Body of pancreas (tissue), 4 donors: ENCODE measurements around the gene VPS18. TPM values are rescaled to one million over a fixed set of nuclear protein-coding genes. Genes with fewer than 3 reads are reported as not detected.

Experiments
- ATAC-seq: fragments of 150-250 bp; one replicate; pipeline ENCODE4 v1.9.1; 2016
- DNase-seq, 4 donors: peaks; one replicate each; pipeline ENCODE4 v3.0.0-alpha.2; 2019
- H3K27ac ChIP-seq, 4 donors: fragments of 200-600 bp; sonication (generic); 1 replicate in 3 of 4; 2 replicates in 1 of 4; pipeline versions ENCODE4 v1.5.1 to v1.6.1; 2016 to 2019; ENCODE audit warnings: mild to moderate bottlenecking in 1 of 4, mixed read lengths in 1 of 4, moderate library complexity in 1 of 4
- H3K27me3 ChIP-seq, 2 donors: fragments of 200-600 bp; sonication (generic); one replicate each; pipeline ENCODE4 v1.6.0; 2016; ENCODE audit warnings: mild to moderate bottlenecking in 1 of 2
- H3K36me3 ChIP-seq, 2 donors: fragments of 200-600 bp; sonication (generic); replicated peaks in 1 of 2; 2 replicates each; pipeline ENCODE4 v1.5.1; 2016; ENCODE audit warnings: low read depth in 2 of 2; ENCODE audit not compliant: insufficient read depth in 1 of 2
- H3K4me1 ChIP-seq: fragments of 200-600 bp; sonication (generic); one replicate; pipeline ENCODE4 v1.6.0; 2016
- H3K4me3 ChIP-seq, 2 donors: fragments of 200-600 bp; sonication (generic); 1 replicate in 1 of 2; 2 replicates in 1 of 2; pipeline ENCODE4 v1.5.1; 2016 to 2019
- H3K9me3 ChIP-seq, 3 donors: fragments of 200-600 bp; sonication (generic); 1 replicate in 2 of 3; 2 replicates in 1 of 3; pipeline ENCODE4 v1.5.1; 2016
- POLR2A ChIP-seq, 3 donors: fragments of 450-650 bp; IDR thresholded peaks; one replicate each; pipeline ENCODE4 v1.6.1; 2016; ENCODE audit warnings: antibody characterized with exemption in 3 of 3, mild to moderate bottlenecking in 2 of 3
- WGBS, 2 donors: methylation state at CpG; one replicate each; pipeline ENCODE4 v1.1.5; 2017; 5-methylcytosine and 5-hydroxymethylcytosine counted together
- intact Hi-C: fragments of 100-400 bp; cut with DNase I; formaldehyde crosslinking; loops from one replicate; pipeline ENCODE4 v1.15.1; 2023
- total RNA-seq, 2 donors: library from RNA; depleted of rRNA; stranded (reverse); fragments of >200 nt; gene quantifications; one replicate each; pipeline ENCODE4 v1.1.0, GENCODE V29; 2016
- TF ChIP-seq, protein P1 (sequence below), 7 experiments: fragments of 450-650 bp in 4 of 7; fragments of 200-600 bp in 3 of 7; sonication (generic) in 3 of 7; IDR thresholded peaks; one replicate each; pipeline ENCODE4 v1.5.1; 2016 to 2019; ENCODE audit warnings: antibody characterized with exemption in 7 of 7

Gene VPS18
- total RNA-seq, 2 donors from 2014 or later: 10.9 to 14.8 TPM

DNA sequence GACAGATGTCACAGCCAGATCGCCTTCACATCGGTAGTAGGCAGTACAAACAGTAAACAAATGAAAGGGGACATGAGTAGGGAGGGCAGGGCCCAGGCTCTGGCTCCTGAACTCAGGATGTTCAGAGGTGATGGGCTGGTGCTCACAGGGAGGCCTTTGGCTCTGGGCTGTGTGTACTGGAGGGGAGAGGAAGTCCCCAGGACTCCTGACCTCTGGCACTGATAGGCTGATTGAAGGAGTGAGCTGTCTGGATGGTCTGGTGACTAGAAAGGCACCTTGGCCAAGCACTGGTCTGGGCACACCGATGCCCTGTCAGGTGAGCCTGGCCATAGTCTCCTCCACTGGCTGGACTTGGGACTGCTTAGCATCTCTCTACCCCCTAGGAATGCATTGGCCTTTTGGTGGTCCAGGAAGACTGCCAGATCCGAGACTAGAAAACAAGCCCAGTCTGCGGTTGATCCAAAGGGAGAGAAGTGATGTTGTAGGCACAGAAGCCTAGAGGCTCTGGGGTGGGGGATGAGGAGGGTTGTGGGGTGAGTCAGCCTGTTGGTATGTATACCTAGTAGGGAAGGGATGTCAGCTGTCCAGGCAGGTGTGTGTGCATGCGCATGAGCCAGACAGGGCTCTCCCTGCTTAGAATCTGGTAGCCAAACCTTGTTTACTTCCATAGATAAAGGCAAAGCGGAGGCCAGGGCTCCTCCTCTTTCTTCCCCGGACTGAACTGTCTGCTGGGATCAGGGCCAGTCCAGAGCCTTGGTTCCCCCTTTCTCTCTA is 48.6 kb upstream of the VPS18 start:
- no peak overlapping the region for H3K4me3 ChIP-seq
- WGBS, 2 donors: 25 to 28% methylated on average over 8 of the region's 8 CpGs
- intact Hi-C loops: no loop called here
- H3K4me1 ChIP-seq: peaks cover 41% of the 10 kb centered on the region
- peaks cover 0 to 2% of the 10 kb centered on the region in 2 donors for H3K36me3 ChIP-seq
- peak; percentile 40 to 85 (median 82) for TF ChIP-seq POLR2A (IDR thresholded peaks at IDR 0.05)
- TF ChIP-seq, protein P1, sequence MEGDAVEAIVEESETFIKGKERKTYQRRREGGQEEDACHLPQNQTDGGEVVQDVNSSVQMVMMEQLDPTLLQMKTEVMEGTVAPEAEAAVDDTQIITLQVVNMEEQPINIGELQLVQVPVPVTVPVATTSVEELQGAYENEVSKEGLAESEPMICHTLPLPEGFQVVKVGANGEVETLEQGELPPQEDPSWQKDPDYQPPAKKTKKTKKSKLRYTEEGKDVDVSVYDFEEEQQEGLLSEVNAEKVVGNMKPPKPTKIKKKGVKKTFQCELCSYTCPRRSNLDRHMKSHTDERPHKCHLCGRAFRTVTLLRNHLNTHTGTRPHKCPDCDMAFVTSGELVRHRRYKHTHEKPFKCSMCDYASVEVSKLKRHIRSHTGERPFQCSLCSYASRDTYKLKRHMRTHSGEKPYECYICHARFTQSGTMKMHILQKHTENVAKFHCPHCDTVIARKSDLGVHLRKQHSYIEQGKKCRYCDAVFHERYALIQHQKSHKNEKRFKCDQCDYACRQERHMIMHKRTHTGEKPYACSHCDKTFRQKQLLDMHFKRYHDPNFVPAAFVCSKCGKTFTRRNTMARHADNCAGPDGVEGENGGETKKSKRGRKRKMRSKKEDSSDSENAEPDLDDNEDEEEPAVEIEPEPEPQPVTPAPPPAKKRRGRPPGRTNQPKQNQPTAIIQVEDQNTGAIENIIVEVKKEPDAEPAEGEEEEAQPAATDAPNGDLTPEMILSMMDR (IDR thresholded peaks at IDR 0.05): no peak
- peak overlapping the region; percentile 71 to 92 (median 84) for H3K27ac ChIP-seq
- ATAC-seq (peak; percentile 87), DNase-seq (peak; percentile 84 to 94 (median 92))
- H3K9me3 ChIP-seq: no peaks in the 10 kb centered on the region
- H3K27me3 ChIP-seq: no peaks in the 10 kb centered on the region

DNA sequence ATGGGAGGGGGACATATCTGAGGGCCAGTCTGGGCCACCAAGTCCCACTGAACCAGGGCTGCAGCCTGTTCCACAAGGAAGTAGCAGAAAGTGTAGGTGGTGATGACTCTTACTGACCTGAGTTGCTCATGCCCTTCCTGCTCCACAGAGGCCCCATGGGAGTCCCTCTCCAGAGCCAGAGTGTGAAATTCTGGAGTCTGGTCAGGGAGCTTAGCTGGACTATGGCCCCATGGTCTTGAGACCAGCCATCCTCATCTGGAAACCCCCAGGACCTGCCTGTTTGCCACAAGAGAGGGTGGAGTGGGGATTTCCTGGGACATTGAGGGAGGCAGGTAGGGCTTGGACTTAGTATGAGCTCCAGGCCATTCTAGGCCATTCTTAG is 47.4 kb upstream of the VPS18 start:
- H3K36me3 ChIP-seq: peaks cover 0 to 3% of the 10 kb centered on the region in 2 donors
- ATAC-seq (no peak), DNase-seq (peak in 1 of 4 donors; percentile 19)
- H3K27me3 ChIP-seq: no peaks in the 10 kb centered on the region
- no peaks in the 10 kb centered on the region for H3K9me3 ChIP-seq
- H3K27ac ChIP-seq: peak overlapping the region; percentile 71 to 92 (median 84)
- peaks cover 41% of the 10 kb centered on the region for H3K4me1 ChIP-seq
- intact Hi-C loops: no loop called here
- no peak overlapping the region for H3K4me3 ChIP-seq
- no peak for TF ChIP-seq POLR2A (IDR thresholded peaks at IDR 0.05)
- TF ChIP-seq, protein P1 (IDR thresholded peaks at IDR 0.05): no peak

DNA sequence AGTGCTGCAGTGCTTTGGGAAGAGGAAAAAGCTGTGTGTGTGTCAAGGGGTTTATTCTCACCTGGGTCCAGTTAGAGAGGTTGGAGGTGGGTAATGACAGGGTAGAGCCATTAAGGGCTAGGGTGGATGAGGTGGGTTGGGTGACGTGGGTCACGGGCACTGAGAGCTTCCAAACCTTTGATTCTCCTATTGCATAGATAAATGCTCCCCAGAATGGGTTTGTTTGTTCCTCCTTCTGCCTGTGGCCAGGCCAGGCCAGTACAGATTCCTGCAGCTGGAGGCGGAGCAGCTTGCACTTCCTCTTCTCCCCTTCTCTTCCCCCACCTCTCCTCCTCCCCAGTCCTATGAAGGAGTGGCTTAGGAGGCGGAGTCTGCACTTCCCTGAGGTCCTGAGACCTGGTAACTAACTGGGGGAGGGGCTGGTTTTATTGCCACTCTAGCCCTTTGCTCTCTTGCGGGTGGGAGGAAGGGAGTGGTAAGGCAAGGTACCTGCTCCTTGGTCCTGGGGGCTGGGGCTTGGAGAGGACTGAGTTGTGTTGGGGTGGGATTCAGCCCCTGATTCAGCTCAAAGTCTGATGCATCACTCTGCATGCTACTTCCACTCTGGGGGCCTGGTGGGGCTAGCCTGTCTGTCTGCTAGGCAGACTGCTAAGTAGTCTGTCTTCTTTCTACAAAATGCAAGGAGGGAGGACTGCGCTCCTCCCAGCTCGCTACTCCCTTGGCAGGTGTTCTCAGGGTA is 46.9 kb upstream of the VPS18 start:
- intact Hi-C loops: no loop called here
- peak overlapping the region; percentile 71 to 92 (median 84) for H3K27ac ChIP-seq
- H3K36me3 ChIP-seq: peaks cover 0 to 3% of the 10 kb centered on the region in 2 donors
- peak in 1 of 3 donors; percentile 33 for TF ChIP-seq POLR2A (IDR thresholded peaks at IDR 0.05)
- TF ChIP-seq, protein P1 (IDR thresholded peaks at IDR 0.05): peak in 4 of 7 experiments; percentile 46 to 59 (median 52)
- H3K4me1 ChIP-seq: peaks cover 41% of the 10 kb centered on the region
- H3K4me3 ChIP-seq: no peak overlapping the region
- 53 to 73% methylated on average over 7 of the region's 7 CpGs for WGBS, 2 donors
- H3K9me3 ChIP-seq: no peaks in the 10 kb centered on the region
- no peaks in the 10 kb centered on the region for H3K27me3 ChIP-seq
- peak; percentile 63 to 85 (median 76) for DNase-seq
- ATAC-seq: peak; percentile 43

DNA sequence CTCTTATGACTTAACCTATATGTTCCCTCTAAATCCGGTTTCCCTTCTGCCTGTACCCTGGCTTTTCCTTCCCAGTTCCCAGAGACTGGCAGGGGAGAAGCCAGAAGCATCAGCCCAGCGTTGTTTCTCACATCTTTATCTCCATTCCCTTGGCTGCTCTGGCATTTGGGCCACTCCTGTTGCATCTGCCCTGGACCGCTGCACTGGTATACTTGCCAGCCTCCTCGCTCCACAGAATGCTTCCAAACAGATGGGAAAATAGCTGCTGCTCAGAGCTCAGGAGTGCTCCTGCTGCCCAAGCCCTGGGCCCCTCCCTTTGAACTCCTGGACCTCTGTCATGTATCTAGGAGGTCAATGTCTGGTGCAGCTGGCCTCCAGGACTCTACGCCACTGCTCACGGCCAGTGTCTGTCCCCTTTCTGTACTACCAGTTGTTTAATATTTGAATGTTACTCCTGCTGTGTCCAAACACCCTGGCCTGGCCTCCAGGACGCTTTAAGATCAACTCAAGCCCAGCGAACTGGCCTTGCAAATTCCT is 43.6 kb upstream of the VPS18 start:
- WGBS, 2 donors: 82 to 89% methylated on average over 8 of the region's 8 CpGs
- Histone ChIP-seq H3K27ac (no peak overlapping the region), H3K27me3 (no peaks in the 10 kb centered on the region), H3K4me3 (no peak overlapping the region), H3K36me3 (peaks cover 5 to 21% of the 10 kb centered on the region in 2 donors), H3K9me3 (no peaks in the 10 kb centered on the region), H3K4me1 (peaks cover 27% of the 10 kb centered on the region)
- intact Hi-C loops: no loop called here
- DNase-seq: no peak
- TF ChIP-seq POLR2A (IDR thresholded peaks at IDR 0.05): no peak
- TF ChIP-seq, protein P1 (IDR thresholded peaks at IDR 0.05): no peak
- ATAC-seq: no peak
